Muscle of back (tissue), 11 donors: ENCODE data around the gene CCDC61. TPM values are rescaled to one million over a fixed set of nuclear protein-coding genes. Genes with fewer than 3 reads are reported as not detected.

ENCODE experiments used
- DNase-seq, 3 donors: peaks; one replicate each; pipeline versions ENCODE4 v3.0.0 to v3.0.0-alpha.2; 2013
- polyA plus RNA-seq, 10 donors: library from polyadenylated mRNA; unstranded; fragments of 120-200 nt; gene quantifications; one replicate each; pipeline ENCODE4 v1.2.1, GENCODE V29; 2013; ENCODE audit not compliant: insufficient read length in 10 of 10

CCDC61 gene
- polyA plus RNA-seq, 10 donors: 3.4 to 8.2 (median 6.2) TPM

GRCh38 chr19:46015687-46016425 is 20.6 kb downstream of the CCDC61 start:
- DNase-seq: no peak

GRCh38 chr19:46016426-46017094 is 21.3 kb downstream of the CCDC61 start:
- DNase-seq: peak; percentile 73 to 92 (median 85)

GRCh38 chr19:46017095-46017429 is 21.8 kb downstream of the CCDC61 start:
- no peak for DNase-seq

- DNase-seq: no peak
Measured at GRCh38 chr19:46017874-46018675, 22.8 kb downstream of the CCDC61 start.

GRCh38 chr19:46018729-46019251 is 23.5 kb downstream of the CCDC61 start:
- DNase-seq: no peak

GRCh38 chr19:46019270-46019669 is 24.0 kb downstream of the CCDC61 start:
- DNase-seq: no peak

- DNase-seq: no peak
Measured at GRCh38 chr19:46020819-46021125, 25.5 kb downstream of the CCDC61 start.

GRCh38 chr19:46021531-46022041 is 26.3 kb downstream of the CCDC61 start:
- no peak for DNase-seq

GRCh38 chr19:46022061-46022430 is 26.8 kb downstream of the CCDC61 start:
- no peak for DNase-seq

- DNase-seq: no peak
Measured at GRCh38 chr19:46022431-46023310, 27.4 kb downstream of the CCDC61 start, which contains the start of gene PGLYRP1. Gene PGLYRP1 (minus strand): TSS chr19:46023053. CDS start chr19:46023021, 32 bp downstream.

GRCh38 chr19:46023311-46023779 is 28.1 kb downstream of the CCDC61 start:
- DNase-seq: no peak

- no peak for DNase-seq
Measured at GRCh38 chr19:46025835-46026234, 30.6 kb downstream of the CCDC61 start.

- no peak for DNase-seq
Measured at GRCh38 chr19:46030812-46031550, 35.7 kb downstream of the CCDC61 start.

GRCh38 chr19:46031781-46032596 is 36.7 kb downstream of the CCDC61 start:
- peak; percentile 55 to 64 (median 58) for DNase-seq

GRCh38 chr19:46032597-46033025 is 37.3 kb downstream of the CCDC61 start:
- DNase-seq: no peak

- no peak for DNase-seq
Measured at GRCh38 chr19:46033401-46033800, 38.1 kb downstream of the CCDC61 start.

- DNase-seq: no peak
Measured at GRCh38 chr19:46035546-46035945, 40.3 kb downstream of the CCDC61 start.

GRCh38 chr19:46035986-46036743 is 40.9 kb downstream of the CCDC61 start:
- DNase-seq: no peak

- peak in 1 of 3 donors; percentile 35 for DNase-seq
Measured at GRCh38 chr19:46036744-46037128, 41.5 kb downstream of the CCDC61 start.
